Measurements from ENCODE around the gene OLR1.

OLR1 gene

GRCh38 chr12:10175846-10176636 lies 4.1 kb upstream of the OLR1 start:
- no peak for TF ChIP-seq CTCF (IDR thresholded peaks at IDR 0.05; ENCODE audit: low read depth, low read length)
- no peak for DNase-seq (ENCODE audit: extremely low read depth, low read depth)

- no peak for DNase-seq (ENCODE audit: extremely low read depth, low read depth)
- TF ChIP-seq CTCF (IDR thresholded peaks at IDR 0.05; ENCODE audit: low read depth, low read length): no peak
These were observed 3.2 kb upstream of the OLR1 start for GRCh38 chr12:10174986-10175614.

- no peak for DNase-seq (ENCODE audit: extremely low read depth, low read depth)
- TF ChIP-seq CTCF (IDR thresholded peaks at IDR 0.05; ENCODE audit: low read depth, low read length): no peak
These were observed 1.7 kb downstream of the OLR1 start for GRCh38 chr12:10170216-10170615.

GRCh38 chr12:10169104-10169503 lies 2.8 kb downstream of the OLR1 start:
- TF ChIP-seq CTCF (IDR thresholded peaks at IDR 0.05; ENCODE audit: low read depth, low read length): no peak
- DNase-seq (ENCODE audit: extremely low read depth, low read depth): no peak

- no peak for DNase-seq (ENCODE audit: extremely low read depth, low read depth)
- no peak for TF ChIP-seq CTCF (IDR thresholded peaks at IDR 0.05; ENCODE audit: low read depth, low read length)
These were observed 4.3 kb downstream of the OLR1 start for GRCh38 chr12:10167599-10167998.

- TF ChIP-seq CTCF (IDR thresholded peaks at IDR 0.05; ENCODE audit: low read depth, low read length): no peak
- DNase-seq (ENCODE audit: extremely low read depth, low read depth): no peak
These were observed 6.5 kb downstream of the OLR1 start for GRCh38 chr12:10165421-10165820.

GRCh38 chr12:10163084-10163483 lies 8.8 kb downstream of the OLR1 start:
- TF ChIP-seq CTCF (IDR thresholded peaks at IDR 0.05; ENCODE audit: low read depth, low read length): no peak
- DNase-seq (ENCODE audit: extremely low read depth, low read depth): no peak
